Thyroid gland (tissue), 4 donors: ENCODE data around the gene C4orf51. TPM values are rescaled to one million over a fixed set of nuclear protein-coding genes. Genes with fewer than 3 reads are reported as not detected.

Experiments
- DNase-seq, 2 donors: peaks; one replicate each; pipeline ENCODE4 v3.0.0-alpha.2; 2019
- H3K27ac ChIP-seq, 3 donors: fragments of 200-600 bp; sonication (generic); 1 replicate in 2 of 3; 2 replicates in 1 of 3; pipeline ENCODE4 v1.5.1; 2016 to 2019; ENCODE audit warnings: mild to moderate bottlenecking in 1 of 3, moderate library complexity in 1 of 3
- H3K27me3 ChIP-seq: fragments of 200-600 bp; sonication (generic); one replicate; pipeline ENCODE4 v1.5.1; 2019
- H3K36me3 ChIP-seq, 2 donors: fragments of 200-600 bp; sonication (generic); one replicate each; pipeline ENCODE4 v1.5.1; 2016 to 2019
- H3K4me1 ChIP-seq, 2 donors: fragments of 200-600 bp; sonication (generic); one replicate each; pipeline ENCODE4 v1.5.1; 2017 to 2019
- H3K4me3 ChIP-seq, 3 donors: fragments of 200-600 bp; sonication (generic); replicated peaks in 1 of 3; 1 replicate in 2 of 3; 2 replicates in 1 of 3; pipeline ENCODE4 v1.5.1; 2016; ENCODE audit warnings: mild to moderate bottlenecking in 1 of 3
- H3K9me3 ChIP-seq: fragments of 200-600 bp; sonication (generic); one replicate; pipeline ENCODE4 v1.5.1; 2017
- POLR2A ChIP-seq, 2 donors: fragments of 450-650 bp; IDR thresholded peaks; one replicate each; pipeline ENCODE4 v1.6.1; 2017; ENCODE audit warnings: antibody characterized with exemption in 2 of 2, mild to moderate bottlenecking in 2 of 2, moderate library complexity in 1 of 2
- WGBS, 2 donors: methylation state at CpG; one replicate each; pipeline ENCODE4 v1.1.5; 2017; 5-methylcytosine and 5-hydroxymethylcytosine counted together
- intact Hi-C: fragments of 100-400 bp; cut with DNase I; formaldehyde crosslinking; loops from one replicate; pipeline ENCODE4 v1.15.1; 2023
- total RNA-seq, 4 donors: library from RNA; depleted of rRNA; stranded (reverse); fragments of >200 nt; gene quantifications; one replicate each; pipeline ENCODE4 v1.2.3, GENCODE V29; 2016
- TF ChIP-seq, protein P1 (sequence below), 6 experiments: fragments of 200-600 bp in 3 of 6; fragments of 450-650 bp in 3 of 6; sonication (generic) in 3 of 6; IDR thresholded peaks; one replicate each; pipeline ENCODE4 v1.5.1; 2016 to 2019; ENCODE audit warnings: antibody characterized with exemption in 6 of 6, mild to moderate bottlenecking in 2 of 6, inconsistent platforms in 1 of 6, moderate library complexity in 1 of 6

C4orf51 gene
- total RNA-seq, 4 donors from 2014 or later, result not detected

DNA sequence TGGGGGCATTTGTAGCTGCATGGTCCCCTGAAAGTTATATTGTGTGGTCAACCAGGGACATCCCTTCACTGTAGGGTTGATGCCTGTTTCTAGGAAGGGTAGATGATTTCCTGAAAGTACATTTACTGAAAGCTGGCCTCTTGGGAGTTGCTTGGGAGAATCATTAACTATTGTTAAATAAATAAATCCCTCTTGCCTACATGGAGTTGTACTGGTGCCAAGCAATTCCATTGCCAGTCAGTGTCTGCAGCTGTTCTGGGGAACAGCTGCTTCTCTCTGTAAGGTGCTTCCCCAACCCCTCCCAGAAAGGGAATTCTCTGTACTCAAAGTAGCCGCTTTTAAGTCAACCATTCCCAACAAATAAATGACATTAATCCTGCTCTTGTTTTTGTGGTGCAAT lies 51.1 kb downstream of the C4orf51 start:
- H3K27me3 ChIP-seq, result no peaks in the 10 kb centered on the region
- intact Hi-C loops, result no loop called here
- peaks cover 36 to 43% of the 10 kb centered on the region in 2 donors for H3K4me1 ChIP-seq
- DNase-seq, result peak in 1 of 2 donors; percentile 12
- WGBS, 2 donors, result 73 to 85% methylated on average over 1 of the region's 1 CpG
- no peak overlapping the region for H3K4me3 ChIP-seq
- H3K9me3 ChIP-seq, result no peaks in the 10 kb centered on the region
- TF ChIP-seq, protein P1, sequence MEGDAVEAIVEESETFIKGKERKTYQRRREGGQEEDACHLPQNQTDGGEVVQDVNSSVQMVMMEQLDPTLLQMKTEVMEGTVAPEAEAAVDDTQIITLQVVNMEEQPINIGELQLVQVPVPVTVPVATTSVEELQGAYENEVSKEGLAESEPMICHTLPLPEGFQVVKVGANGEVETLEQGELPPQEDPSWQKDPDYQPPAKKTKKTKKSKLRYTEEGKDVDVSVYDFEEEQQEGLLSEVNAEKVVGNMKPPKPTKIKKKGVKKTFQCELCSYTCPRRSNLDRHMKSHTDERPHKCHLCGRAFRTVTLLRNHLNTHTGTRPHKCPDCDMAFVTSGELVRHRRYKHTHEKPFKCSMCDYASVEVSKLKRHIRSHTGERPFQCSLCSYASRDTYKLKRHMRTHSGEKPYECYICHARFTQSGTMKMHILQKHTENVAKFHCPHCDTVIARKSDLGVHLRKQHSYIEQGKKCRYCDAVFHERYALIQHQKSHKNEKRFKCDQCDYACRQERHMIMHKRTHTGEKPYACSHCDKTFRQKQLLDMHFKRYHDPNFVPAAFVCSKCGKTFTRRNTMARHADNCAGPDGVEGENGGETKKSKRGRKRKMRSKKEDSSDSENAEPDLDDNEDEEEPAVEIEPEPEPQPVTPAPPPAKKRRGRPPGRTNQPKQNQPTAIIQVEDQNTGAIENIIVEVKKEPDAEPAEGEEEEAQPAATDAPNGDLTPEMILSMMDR (IDR thresholded peaks at IDR 0.05), result no peak
- TF ChIP-seq POLR2A (IDR thresholded peaks at IDR 0.05), result no peak
- no peaks in the 10 kb centered on the region for H3K36me3 ChIP-seq
- H3K27ac ChIP-seq, result no peak overlapping the region

- TF ChIP-seq, protein P1 (IDR thresholded peaks at IDR 0.05), result no peak
- TF ChIP-seq POLR2A (IDR thresholded peaks at IDR 0.05), result no peak
- Histone ChIP-seq H3K27me3 (no peaks in the 10 kb centered on the region), H3K27ac (peak overlapping the region; percentile 98 to 100 (median 99)), H3K4me1 (peaks cover 43 to 55% of the 10 kb centered on the region in 2 donors), H3K9me3 (no peaks in the 10 kb centered on the region), H3K36me3 (no peaks in the 10 kb centered on the region), H3K4me3 (peak overlapping the region in 1 of 3 donors; percentile 64)
- intact Hi-C loops, result no loop called here
- 58 to 59% methylated on average over 14 of the region's 14 CpGs for WGBS, 2 donors
- DNase-seq, result no peak
Measured at GRCh38 chr4:145732001-145732815, 52.3 kb downstream of the C4orf51 start.

- intact Hi-C loops, result no loop called here
- Histone ChIP-seq H3K4me1 (peaks cover 43 to 55% of the 10 kb centered on the region in 2 donors), H3K36me3 (no peaks in the 10 kb centered on the region)
Measured at GRCh38 chr4:145732895-145733880, 53.2 kb downstream of the C4orf51 start.

GRCh38 chr4:145734031-145734430 lies 54.1 kb downstream of the C4orf51 start:
- DNase-seq, result no peak
- H3K4me1 ChIP-seq, result peaks cover 43 to 55% of the 10 kb centered on the region in 2 donors
- intact Hi-C loops, result no loop called here

More at GRCh38 chr4:145732895-145733880, 53.2 kb downstream of the C4orf51 start:
- peak overlapping the region; percentile 98 to 100 (median 99) for H3K27ac ChIP-seq
- 14 to 15% methylated on average over 37 to 38 of the region's 81 CpGs for WGBS, 2 donors
- H3K27me3 ChIP-seq, result no peaks in the 10 kb centered on the region
- peak; percentile 97 for DNase-seq
- peak overlapping the region in 2 of 3 donors; percentile 63 to 64 for H3K4me3 ChIP-seq
- TF ChIP-seq, protein P1 (IDR thresholded peaks at IDR 0.05), result peak in 1 of 6 experiments; percentile 22
- TF ChIP-seq POLR2A (IDR thresholded peaks at IDR 0.05), result peak in 1 of 2 donors; percentile 95
- H3K9me3 ChIP-seq, result no peaks in the 10 kb centered on the region

More at GRCh38 chr4:145734031-145734430, 54.1 kb downstream of the C4orf51 start:
- H3K36me3 ChIP-seq, result no peaks in the 10 kb centered on the region
- TF ChIP-seq, protein P1 (IDR thresholded peaks at IDR 0.05), result no peak
- no peak for TF ChIP-seq POLR2A (IDR thresholded peaks at IDR 0.05)
- WGBS, 2 donors, result 77 to 87% methylated on average over 7 of the region's 7 CpGs
- no peak overlapping the region for H3K4me3 ChIP-seq
- no peaks in the 10 kb centered on the region for H3K27me3 ChIP-seq
- H3K9me3 ChIP-seq, result no peaks in the 10 kb centered on the region
- peak overlapping the region; percentile 98 to 100 (median 99) for H3K27ac ChIP-seq
